ENCODE data around the gene ATP11A.

ATP11A gene

DNA sequence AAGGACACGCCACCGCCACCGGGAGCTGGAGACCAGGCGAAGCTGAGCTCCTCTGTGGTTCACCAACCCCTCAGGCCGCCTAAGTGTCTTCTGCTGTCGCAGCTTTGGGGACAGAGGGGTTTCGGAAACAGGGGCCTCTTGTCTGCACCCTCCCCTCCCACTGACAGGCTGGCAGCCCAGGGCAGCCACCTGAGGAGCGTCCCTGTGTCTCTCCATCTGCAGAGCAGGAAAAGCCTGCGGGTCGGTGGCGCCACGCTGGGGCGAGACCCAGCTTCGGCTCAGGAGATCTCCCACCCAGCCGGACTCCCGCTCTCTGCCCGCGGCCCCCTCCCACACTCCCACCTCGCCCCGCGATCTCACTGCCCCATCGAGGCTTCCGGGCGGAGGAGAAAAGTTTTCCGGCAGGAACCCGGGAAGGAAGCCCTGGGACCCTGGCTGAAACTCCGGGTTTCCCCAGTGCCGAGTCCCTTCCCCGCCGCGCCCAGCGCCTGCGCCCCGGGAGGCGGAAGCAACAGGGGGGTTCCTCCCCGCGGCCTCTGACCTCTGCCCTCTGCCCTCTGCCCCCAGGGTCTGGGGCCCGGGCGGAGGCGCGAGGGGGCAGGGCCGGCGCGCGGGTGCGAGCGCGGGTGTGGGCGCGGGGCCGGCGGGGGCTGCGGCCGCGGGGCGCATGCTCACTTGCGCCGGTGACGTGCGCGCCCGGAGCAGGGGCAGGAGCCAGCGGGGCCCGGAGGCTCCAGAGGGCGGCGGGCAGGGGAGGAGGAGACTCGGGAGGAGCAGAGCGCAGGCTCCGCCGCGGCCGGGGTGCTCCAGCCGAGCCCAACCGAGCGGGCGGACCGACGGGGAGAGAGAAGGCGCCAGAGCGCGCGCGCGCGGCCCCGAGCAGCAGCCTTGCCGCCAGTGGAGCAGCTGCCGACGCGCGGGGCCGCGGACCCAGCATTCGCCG, at the start of gene ATP11A:
Gene ATP11A (plus strand): TSS at position 736 of the 943 bp plus-strand sequence. CDS start 379 bp downstream, outside the sequence.
- DNase-seq, result peak; percentile 95

- DNase-seq, result peak; percentile 37
These were observed 48.3 kb upstream of the ATP11A start for GRCh38 chr13:112641456-112642089.

GRCh38 chr13:112642090-112642460, 47.8 kb upstream of the ATP11A start:
- peak; percentile 34 for DNase-seq

- DNase-seq, result peak; percentile 27
These were observed 45.9 kb upstream of the ATP11A start for GRCh38 chr13:112643759-112644459.

DNA sequence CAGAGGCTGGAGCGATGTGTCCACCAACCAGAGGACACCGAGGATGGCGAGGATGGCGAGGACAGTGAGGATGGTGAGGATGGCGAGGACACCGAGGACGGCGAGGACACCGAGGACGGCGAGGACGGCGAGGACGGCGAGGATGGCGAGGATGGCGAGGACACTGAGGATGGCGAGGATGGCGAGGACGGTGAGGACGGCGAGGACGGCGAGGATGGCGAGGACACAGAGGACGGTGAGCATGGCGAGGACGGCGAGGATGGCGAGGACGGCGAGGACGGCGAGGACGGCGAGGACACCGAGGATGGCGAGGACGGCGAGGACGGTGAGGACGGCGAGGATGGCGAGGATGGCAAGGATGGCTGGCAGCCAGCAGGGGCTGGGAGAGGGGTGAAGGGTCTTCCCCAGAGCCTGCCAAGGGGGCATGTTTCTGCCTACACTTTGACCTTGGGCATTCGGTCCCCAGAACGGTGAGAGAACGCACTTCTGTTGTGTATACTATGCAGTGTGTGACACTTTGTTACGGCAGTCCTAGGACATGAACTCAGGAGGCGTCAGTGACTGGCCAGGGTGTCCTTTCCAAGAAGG, 44.4 kb upstream of the ATP11A start:
- DNase-seq, result peak; percentile 41

DNA sequence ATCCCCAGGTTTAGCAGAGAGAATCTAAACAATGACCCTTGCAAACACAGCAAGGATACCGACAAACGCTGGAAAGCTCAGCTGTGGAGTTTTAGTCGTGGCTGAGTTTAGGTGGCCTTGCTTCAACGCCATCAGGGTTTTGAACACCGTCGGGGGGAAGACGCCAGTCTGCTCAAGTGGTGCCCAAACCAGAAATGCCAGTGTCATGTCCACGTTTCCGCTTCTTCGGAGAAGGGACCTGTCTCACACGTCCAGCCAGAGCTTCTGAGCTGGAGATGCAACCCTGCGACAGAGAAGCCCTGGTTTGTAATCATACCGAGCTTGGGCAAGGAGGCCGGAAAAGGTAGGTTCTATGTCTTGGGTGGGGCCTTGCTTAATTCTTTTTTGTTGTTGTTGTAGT, 42.6 kb upstream of the ATP11A start:
- DNase-seq, result peak; percentile 43

- DNase-seq, result peak; percentile 49
These were observed 41.7 kb upstream of the ATP11A start for GRCh38 chr13:112648101-112648500.

- DNase-seq, result peak; percentile 53
These were observed 40.7 kb upstream of the ATP11A start for GRCh38 chr13:112648966-112649690.

DNA sequence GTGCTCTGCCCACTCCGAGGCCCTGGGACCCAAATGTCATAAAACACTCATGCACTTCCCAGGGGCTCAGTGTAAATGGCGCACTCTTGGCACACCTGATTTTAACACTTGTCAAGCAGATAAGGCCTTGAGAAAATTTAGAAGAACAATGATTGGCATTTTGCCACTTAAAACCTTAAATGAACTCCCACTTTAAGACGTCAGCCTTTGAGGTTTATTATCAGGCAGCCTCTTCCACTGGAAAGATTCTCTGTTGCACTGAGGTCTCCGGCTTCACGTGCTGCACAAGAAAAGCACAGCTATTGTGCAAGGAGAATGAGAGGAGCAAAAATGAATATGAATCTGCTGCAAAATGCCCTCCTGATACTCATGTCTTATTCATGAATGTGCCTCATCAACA, 38.5 kb upstream of the ATP11A start:
- DNase-seq, result no peak

DNA sequence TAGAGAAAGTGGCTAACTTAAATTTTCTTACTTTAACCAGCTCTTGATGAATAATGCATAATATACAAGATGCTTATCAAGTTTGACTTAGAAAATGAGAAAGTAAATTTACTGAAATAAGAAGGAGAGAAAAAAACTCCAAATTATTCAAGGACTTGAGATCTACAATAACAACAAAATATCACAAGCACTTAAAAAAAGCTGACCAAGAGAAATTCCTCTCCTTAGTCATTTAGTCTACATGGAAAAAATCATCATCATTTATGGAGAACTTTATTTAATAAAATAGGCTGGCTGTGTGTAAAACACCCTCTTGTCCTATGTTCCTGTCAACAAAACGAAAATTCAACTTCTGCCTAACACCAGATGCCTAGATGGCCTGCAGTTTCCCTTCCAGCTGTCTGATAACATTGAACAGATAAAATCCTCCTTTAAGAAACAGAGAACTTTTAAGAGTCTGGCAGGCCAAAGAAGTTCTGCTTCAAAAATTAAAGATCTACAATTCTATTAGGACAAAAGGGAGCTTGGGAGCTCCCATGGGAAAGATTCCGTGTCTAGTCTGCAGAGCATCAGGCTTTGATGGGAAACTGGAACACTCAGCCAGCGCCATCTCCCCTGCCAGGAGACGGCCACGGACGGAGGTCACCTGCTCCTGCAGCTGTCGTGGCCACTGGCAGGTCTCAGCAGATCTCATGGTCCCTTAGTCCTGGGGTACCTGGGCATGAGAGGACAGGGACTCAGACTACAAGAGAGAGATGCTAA, 37.9 kb upstream of the ATP11A start:
- DNase-seq, result peak; percentile 59

- DNase-seq, result peak; percentile 73
These were observed 37.2 kb upstream of the ATP11A start for GRCh38 chr13:112652512-112653070.

DNA sequence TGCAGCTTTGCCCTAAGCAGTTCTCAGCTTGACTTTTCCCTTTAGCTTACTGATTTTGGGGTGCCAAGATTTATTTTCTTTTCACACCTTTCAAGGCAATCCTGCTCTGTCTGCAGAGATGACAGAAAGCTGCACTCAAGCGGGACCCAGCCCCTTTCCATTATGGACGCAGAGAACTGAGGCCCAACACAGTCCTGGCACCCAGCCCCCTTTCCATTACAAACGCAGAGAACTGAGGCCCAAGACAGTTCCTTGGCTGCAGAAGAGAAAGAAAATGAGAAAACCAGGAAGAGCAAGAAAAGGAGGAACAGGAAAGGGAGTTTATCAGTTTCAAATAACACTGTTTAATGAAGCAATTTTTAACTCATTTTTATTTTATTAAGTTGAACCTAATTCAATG, 36.8 kb upstream of the ATP11A start:
- DNase-seq, result peak; percentile 50

GRCh38 chr13:112655913-112656312, 33.9 kb upstream of the ATP11A start:
- DNase-seq, result peak; percentile 49

GRCh38 chr13:112657850-112658445, 31.9 kb upstream of the ATP11A start:
- DNase-seq, result peak; percentile 95

DNA sequence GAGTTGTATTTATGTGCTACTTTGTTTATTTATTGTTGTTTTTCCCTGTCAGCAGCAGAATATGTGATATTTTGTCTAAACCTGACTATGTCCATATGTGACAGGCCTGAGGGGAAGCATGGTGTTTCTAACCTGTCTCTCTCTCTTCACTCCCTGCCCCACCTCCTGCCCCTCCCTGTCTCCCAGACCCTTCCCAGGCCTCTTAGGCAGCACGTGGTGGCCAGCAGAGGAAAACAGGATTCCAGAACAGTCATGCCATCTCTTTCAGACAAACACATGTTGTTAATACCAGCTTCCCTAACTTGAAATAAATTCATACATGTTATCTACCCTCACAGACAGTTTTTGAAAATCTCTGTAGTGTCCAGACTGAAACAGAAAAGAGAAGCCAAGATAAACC, 31.0 kb upstream of the ATP11A start:
- DNase-seq, result peak; percentile 91

- no peak for DNase-seq
These were observed 28.5 kb upstream of the ATP11A start for GRCh38 chr13:112661291-112661690.

DNA sequence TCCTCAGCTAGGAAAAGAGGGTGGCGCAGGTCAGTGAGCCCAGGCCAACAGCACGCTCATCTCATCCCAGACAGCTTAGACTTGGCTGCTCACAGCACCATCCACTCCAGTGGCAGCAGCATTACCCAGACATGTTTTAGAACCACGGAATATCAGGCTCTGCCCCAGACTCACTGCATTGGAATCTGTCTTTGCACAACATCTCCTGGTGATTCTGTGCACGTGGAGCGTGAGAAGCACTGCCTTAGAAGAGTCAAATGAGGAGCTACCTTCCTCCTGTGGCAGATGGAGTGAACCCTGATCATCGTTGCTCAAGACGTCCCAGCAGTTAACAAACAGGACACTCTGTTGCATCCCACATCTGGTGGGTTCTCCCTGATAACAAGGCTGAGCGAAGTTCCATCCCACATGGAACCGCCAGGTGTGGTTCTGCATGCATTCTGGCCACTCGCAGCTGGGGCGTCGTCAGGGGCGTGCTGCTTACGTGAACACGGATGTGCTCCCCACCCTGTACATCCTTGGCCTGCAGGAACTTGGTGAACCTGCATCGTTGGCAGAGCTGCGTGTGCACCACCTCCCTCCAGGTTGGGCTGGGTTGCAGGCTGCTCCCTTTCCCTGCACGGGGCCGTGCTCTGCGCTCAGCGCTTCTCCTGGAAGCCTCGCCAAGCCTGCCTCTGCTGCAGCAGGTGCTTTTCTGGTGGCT, 25.2 kb upstream of the ATP11A start:
- no peak for DNase-seq

DNA sequence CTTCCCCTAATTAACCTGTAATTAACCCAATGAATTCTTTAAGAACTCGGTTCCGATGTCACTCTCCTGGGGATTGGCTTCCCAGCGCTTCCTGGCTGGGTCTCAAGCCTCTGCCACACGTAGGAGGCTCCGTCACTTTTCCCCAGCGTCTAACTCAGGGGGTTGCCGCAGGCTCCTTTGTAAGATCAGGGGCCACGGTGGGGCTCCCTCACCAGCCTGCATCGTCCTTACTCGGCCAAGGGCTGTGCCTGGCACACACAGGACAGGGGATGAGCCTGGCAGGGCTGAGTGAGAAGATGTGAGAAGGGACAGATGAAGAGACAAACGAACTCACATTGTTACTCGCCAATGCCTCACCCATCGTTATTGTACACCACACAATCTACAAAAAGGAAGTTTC, 20.9 kb upstream of the ATP11A start:
- DNase-seq, result peak; percentile 46

GRCh38 chr13:112669881-112670499, 19.8 kb upstream of the ATP11A start:
- peak; percentile 50 for DNase-seq

GRCh38 chr13:112670864-112671263, 19.0 kb upstream of the ATP11A start:
- peak; percentile 22 for DNase-seq

Measured in islet precursor cell (in vitro differentiated cells).